CD14-positive monocyte (primary cell): ENCODE results near the gene RNF44. TPM values are rescaled to one million over a fixed set of nuclear protein-coding genes. Genes with fewer than 3 reads are reported as not detected.

Experiments
- DNase-seq, 3 donors: peaks; one replicate each; pipeline ENCODE4 v3.0.0-alpha.2; 2011 to 2022
- H2AFZ ChIP-seq: 2 replicates; pipeline ENCODE4 v1.6.0; 2012; ENCODE audit warnings: mild to moderate bottlenecking, low read depth, low read length, inconsistent platforms; ENCODE audit not compliant: insufficient read depth, poor library complexity, severe bottlenecking
- H3K27ac ChIP-seq, 2 donors: 1 replicate in 1 of 2; 2 replicates in 1 of 2; pipeline ENCODE4 v1.5.1; 2012 to 2013; ENCODE audit warnings: low read length in 2 of 2, control low read depth in 1 of 2, inconsistent platforms in 1 of 2, low read depth in 1 of 2, mild to moderate bottlenecking in 1 of 2
- H3K27me3 ChIP-seq, 2 donors: one replicate each; pipeline versions ENCODE4 v1.6.0 to v1.6.1; 2011 to 2013; ENCODE audit warnings: low read length in 2 of 2; ENCODE audit not compliant: control insufficient read depth in 2 of 2, insufficient read depth in 2 of 2
- H3K36me3 ChIP-seq, 2 donors: replicated peaks in 1 of 2; 1 replicate in 1 of 2; 2 replicates in 1 of 2; pipeline versions ENCODE4 v1.5.1 to v1.6.1; 2012 to 2013; ENCODE audit warnings: low read length in 2 of 2, control low read depth in 1 of 2, inconsistent platforms in 1 of 2, mild to moderate bottlenecking in 1 of 2; ENCODE audit not compliant: insufficient read depth in 2 of 2, control insufficient read depth in 1 of 2
- H3K4me1 ChIP-seq, 2 donors: 1 replicate in 1 of 2; 2 replicates in 1 of 2; pipeline versions ENCODE4 v1.5.1 to v1.6.1; 2012 to 2013; ENCODE audit warnings: low read length in 2 of 2, control low read depth in 1 of 2, inconsistent platforms in 1 of 2, mild to moderate bottlenecking in 1 of 2, moderate library complexity in 1 of 2; ENCODE audit not compliant: insufficient read depth in 2 of 2, control insufficient read depth in 1 of 2
- H3K4me2 ChIP-seq: replicated peaks from 2 replicates; pipeline ENCODE3; 2012; ENCODE audit warnings: low read length, moderate library complexity, mild to moderate bottlenecking; ENCODE audit not compliant: poor library complexity, severe bottlenecking; ENCODE audit errors: extremely low read depth
- H3K4me3 ChIP-seq, 3 experiments: fragments of 200-600 bp in 1 of 3; sonication (generic) in 1 of 3; replicated peaks in 1 of 3; 1 replicate in 2 of 3; 2 replicates in 1 of 3; pipeline ENCODE4 v1.5.1; 2011 to 2013; ENCODE audit warnings: low read length in 3 of 3, mild to moderate bottlenecking in 3 of 3, control low read depth in 2 of 3, low read depth in 2 of 3, inconsistent platforms in 1 of 3, moderate library complexity in 1 of 3
- H3K79me2 ChIP-seq: 2 replicates; pipeline ENCODE4 v1.6.0; 2012; ENCODE audit warnings: mild to moderate bottlenecking, control low read depth, inconsistent platforms, low read length, moderate library complexity; ENCODE audit not compliant: insufficient read depth
- H3K9ac ChIP-seq: 2 replicates; pipeline ENCODE4 v1.6.0; 2017; ENCODE audit warnings: low read length, mild to moderate bottlenecking; ENCODE audit not compliant: insufficient read depth, poor library complexity, severe bottlenecking
- H3K9me3 ChIP-seq, 2 donors: replicated peaks in 1 of 2; 1 replicate in 1 of 2; 2 replicates in 1 of 2; pipeline versions ENCODE4 v1.5.1 to v1.6.1; 2012 to 2013; ENCODE audit warnings: low read length in 2 of 2, control low read depth in 1 of 2; ENCODE audit not compliant: control insufficient read depth in 1 of 2, insufficient read depth in 1 of 2
- H4K20me1 ChIP-seq: 2 replicates; pipeline ENCODE4 v1.6.0; 2012; ENCODE audit warnings: mild to moderate bottlenecking, low read length, control low read depth, moderate library complexity; ENCODE audit not compliant: insufficient read depth
- H3K27ac Mint-ChIP-seq, 7 donors: one replicate each; pipeline ENCODE4 v1.8.0; 2020; ENCODE audit warnings: mild to moderate bottlenecking in 7 of 7, mixed read lengths in 7 of 7, moderate library complexity in 6 of 7, inconsistent platforms in 2 of 7
- H3K27me3 Mint-ChIP-seq, 3 donors: one replicate each; pipeline ENCODE4 v1.8.0; 2021 to 2022; ENCODE audit warnings: low read depth in 3 of 3, mild to moderate bottlenecking in 3 of 3, mixed read lengths in 3 of 3, moderate library complexity in 3 of 3, inconsistent platforms in 1 of 3
- H3K36me3 Mint-ChIP-seq, 2 donors: one replicate each; pipeline ENCODE4 v1.8.0; 2020; ENCODE audit warnings: mixed read lengths in 2 of 2, inconsistent platforms in 1 of 2, mild to moderate bottlenecking in 1 of 2
- H3K4me1 Mint-ChIP-seq: one replicate; pipeline ENCODE4 v1.8.0; 2020; ENCODE audit warnings: mild to moderate bottlenecking, mixed read lengths
- H3K4me3 Mint-ChIP-seq, 2 donors: one replicate each; pipeline ENCODE4 v1.8.0; 2020; ENCODE audit warnings: mild to moderate bottlenecking in 2 of 2, mixed read lengths in 2 of 2, moderate library complexity in 1 of 2
- H3K9me3 Mint-ChIP-seq, 7 donors: one replicate each; pipeline ENCODE4 v1.8.0; 2020 to 2022; ENCODE audit warnings: mixed read lengths in 7 of 7, mild to moderate bottlenecking in 6 of 7, moderate library complexity in 6 of 7, inconsistent platforms in 2 of 7
- CTCF ChIP-seq: fragments of 200-600 bp; IDR thresholded peaks from one replicate; pipeline ENCODE4 v1.8.0; 2022; ENCODE audit warnings: antibody characterized with exemption, mild to moderate bottlenecking
- WGBS: methylation state at CpG from one replicate; pipeline ENCODE4 v1.1.5; 2013; ENCODE audit warnings: missing lambda C conversion rate; ENCODE audit not compliant: insufficient coverage; 5-methylcytosine and 5-hydroxymethylcytosine counted together
- intact Hi-C, 2 donors: fragments of 100-400 bp; cut with micrococcal nuclease; formaldehyde crosslinking; loops; one replicate each; pipeline versions ENCODE4 v1.15.0 to v1.15.1; 2023
- polyA plus RNA-seq, 3 donors: library from polyadenylated mRNA; depleted of rRNA in 1 of 3; unstranded in 2 of 3; stranded (reverse) in 1 of 3; fragments of 300-500 nt in 2 of 3; fragments of >200 nt in 1 of 3; fragmentation: Illumina TruSeq in 2 of 3; gene quantifications; 1 replicate in 2 of 3; 2 replicates in 1 of 3; pipeline ENCODE4 v1.2.3, GENCODE V29; 2012 to 2021

The RNF44 gene
- polyA plus RNA-seq, 3 donors: 1.9 to 133 (median 3.1) TPM

- H3K4me2 ChIP-seq: no peak within 1 kb of the TSS
- peak within 1 kb of the TSS in 6 of 7 donors; percentile 15 to 91 (median 84) for H3K27ac Mint-ChIP-seq
- H3K27me3 Mint-ChIP-seq: peaks cover 17 to 30% (median 20%) of the 10 kb centered on the region in 3 donors
- no peak within 1 kb of the TSS for H3K4me3 ChIP-seq
- H3K27me3 ChIP-seq: peaks cover 0 to 4% of the 10 kb centered on the region in 2 donors
- no peaks in the 10 kb centered on the region for H3K9me3 Mint-ChIP-seq
- H3K9ac ChIP-seq: no peak within 1 kb of the TSS
- peaks cover 34 to 51% of the 10 kb centered on the region in 2 donors for H3K4me1 ChIP-seq
- no peaks in the 10 kb centered on the region for H4K20me1 ChIP-seq
- no peak within 1 kb of the TSS for H2AFZ ChIP-seq
- peaks cover 53% of the 10 kb centered on the region for H3K4me1 Mint-ChIP-seq
- 66% methylated on average over 12 of the region's 18 CpGs for WGBS
- H3K79me2 ChIP-seq: peaks cover 14% of the 10 kb centered on the region
- H3K9me3 ChIP-seq: no peaks in the 10 kb centered on the region
- peaks cover 0 to 12% of the 10 kb centered on the region in 2 donors for H3K36me3 Mint-ChIP-seq
- no peaks in the 10 kb centered on the region for H3K36me3 ChIP-seq
- no peak within 1 kb of the TSS for H3K4me3 Mint-ChIP-seq
- DNase-seq: peak in 1 of 3 donors; percentile 39
- no peak for TF ChIP-seq CTCF
- H3K27ac ChIP-seq: peak within 1 kb of the TSS in 1 of 2 donors; percentile 67
- intact Hi-C loops: loop anchor here in 1 of 2 donors (10.0 kb wide), 1 partner anchor 346 kb away; the partner anchor contains the start of gene HK3
Measured at GRCh38 chr5:176548967-176549444, 11.8 kb upstream of the RNF44 start, which contains the start of gene CDHR2. CDHR2 (plus strand) TSS chr5:176549342; CDS start chr5:176565353, 16,011 bp downstream.

- Histone ChIP-seq H3K9me3 (no peaks in the 10 kb centered on the region), H2AFZ (no peak overlapping the region), H3K36me3 (no peaks in the 10 kb centered on the region), H3K79me2 (peaks cover 21% of the 10 kb centered on the region), H3K4me1 (peaks cover 31 to 56% of the 10 kb centered on the region in 2 donors), H3K9ac (no peak overlapping the region), H4K20me1 (no peaks in the 10 kb centered on the region), H3K4me2 (no peak overlapping the region), H3K4me3 (no peak overlapping the region), H3K27ac (peak overlapping the region; percentile 32 to 67), H3K27me3 (peaks cover 0 to 4% of the 10 kb centered on the region in 2 donors)
- TF ChIP-seq CTCF: no peak
- peak; percentile 70 to 83 (median 81) for DNase-seq
- intact Hi-C loops: loop anchor here in 1 of 2 donors (10.0 kb wide), 1 partner anchor 347 kb away; the partner anchor contains the start of gene HK3
- Mint-ChIP-seq H3K4me1 (peaks cover 49% of the 10 kb centered on the region), H3K4me3 (no peak overlapping the region), H3K27me3 (peaks cover 7 to 21% (median 14%) of the 10 kb centered on the region in 3 donors), H3K9me3 (no peaks in the 10 kb centered on the region), H3K36me3 (peaks cover 0 to 12% of the 10 kb centered on the region in 2 donors), H3K27ac (peak overlapping the region; percentile 57 to 91 (median 83))
- WGBS: 68% methylated on average over 3 of the region's 8 CpGs
Measured at GRCh38 chr5:176547802-176548201, 10.6 kb upstream of the RNF44 start.
